ENCODE results near the gene CAMK1D.

The CAMK1D gene

GRCh38 chr10:12811826-12812225 lies 462.5 kb downstream of the CAMK1D start:
- H3K36me3 ChIP-seq (ENCODE audit: insufficient read depth, low read length) = no peaks in the 10 kb centered on the region
- no peaks in the 10 kb centered on the region for H3K4me1 ChIP-seq (ENCODE audit: insufficient read depth, low read length)
- no peaks in the 10 kb centered on the region for H4K20me1 ChIP-seq (ENCODE audit: insufficient read depth, low read length)
- H3K4me2 ChIP-seq (ENCODE audit: insufficient read depth, low read length) = no peak overlapping the region
- no peaks in the 10 kb centered on the region for H3K27me3 ChIP-seq (ENCODE audit: insufficient read depth, low read length, poor library complexity)
- no peak for ATAC-seq (ENCODE audit: insufficient read depth, low read depth)
- TF ChIP-seq EZH2 (IDR thresholded peaks at IDR 0.05; ENCODE audit: borderline replicate concordance, low read depth, low read length, severe bottlenecking) (no peak), CTCF (IDR thresholded peaks at IDR 0.05; ENCODE audit: borderline replicate concordance, extremely low read depth, low read length, poor library complexity, severe bottlenecking) (no peak)
- H3K9ac ChIP-seq (ENCODE audit: low read depth, low read length) = no peak overlapping the region
- DNase-seq = no peak
- H3K4me3 ChIP-seq (ENCODE audit: low read depth in 1 of 2, low read length in 2 of 2) = no peak overlapping the region
- no peaks in the 10 kb centered on the region for H3K79me2 ChIP-seq (ENCODE audit: insufficient read depth, low read length)
- H2AFZ ChIP-seq (ENCODE audit: low read depth, low read length) = no peak overlapping the region
- no peaks in the 10 kb centered on the region for H3K9me3 ChIP-seq (ENCODE audit: insufficient read depth, low read length, severe bottlenecking)
- no peak overlapping the region for H3K27ac ChIP-seq (ENCODE audit: low read length)

- H3K4me3 ChIP-seq (ENCODE audit: low read depth in 1 of 2, low read length in 2 of 2) = no peak overlapping the region
- TF ChIP-seq EZH2 (IDR thresholded peaks at IDR 0.05; ENCODE audit: borderline replicate concordance, low read depth, low read length, severe bottlenecking) (no peak), CTCF (IDR thresholded peaks at IDR 0.05; ENCODE audit: borderline replicate concordance, extremely low read depth, low read length, poor library complexity, severe bottlenecking) (no peak)
- H3K27ac ChIP-seq (ENCODE audit: low read length) = no peak overlapping the region
- no peak overlapping the region for H2AFZ ChIP-seq (ENCODE audit: low read depth, low read length)
- H4K20me1 ChIP-seq (ENCODE audit: insufficient read depth, low read length) = no peaks in the 10 kb centered on the region
- H3K4me1 ChIP-seq (ENCODE audit: insufficient read depth, low read length) = no peaks in the 10 kb centered on the region
- DNase-seq (no peak), ATAC-seq (ENCODE audit: insufficient read depth, low read depth) (no peak)
- H3K36me3 ChIP-seq (ENCODE audit: insufficient read depth, low read length) = no peaks in the 10 kb centered on the region
- H3K9ac ChIP-seq (ENCODE audit: low read depth, low read length) = no peak overlapping the region
- H3K4me2 ChIP-seq (ENCODE audit: insufficient read depth, low read length) = no peak overlapping the region
- no peaks in the 10 kb centered on the region for H3K9me3 ChIP-seq (ENCODE audit: insufficient read depth, low read length, severe bottlenecking)
- no peaks in the 10 kb centered on the region for H3K79me2 ChIP-seq (ENCODE audit: insufficient read depth, low read length)
- H3K27me3 ChIP-seq (ENCODE audit: insufficient read depth, low read length, poor library complexity) = no peaks in the 10 kb centered on the region
Measured at GRCh38 chr10:12812571-12812970, 463.2 kb downstream of the CAMK1D start.

- H3K79me2 ChIP-seq (ENCODE audit: insufficient read depth, low read length) = no peaks in the 10 kb centered on the region
- H3K4me3 ChIP-seq (ENCODE audit: low read depth in 1 of 2, low read length in 2 of 2) = no peak overlapping the region
- H3K36me3 ChIP-seq (ENCODE audit: insufficient read depth, low read length) = no peaks in the 10 kb centered on the region
- H3K27me3 ChIP-seq (ENCODE audit: insufficient read depth, low read length, poor library complexity) = no peaks in the 10 kb centered on the region
- no peak for TF ChIP-seq EZH2 (IDR thresholded peaks at IDR 0.05; ENCODE audit: borderline replicate concordance, low read depth, low read length, severe bottlenecking)
- TF ChIP-seq CTCF (IDR thresholded peaks at IDR 0.05; ENCODE audit: borderline replicate concordance, extremely low read depth, low read length, poor library complexity, severe bottlenecking) = no peak
- H3K4me2 ChIP-seq (ENCODE audit: insufficient read depth, low read length) = no peak overlapping the region
- no peak overlapping the region for H2AFZ ChIP-seq (ENCODE audit: low read depth, low read length)
- no peak for DNase-seq
- H3K4me1 ChIP-seq (ENCODE audit: insufficient read depth, low read length) = no peaks in the 10 kb centered on the region
- ATAC-seq (ENCODE audit: insufficient read depth, low read depth) = no peak
- H3K27ac ChIP-seq (ENCODE audit: low read length) = no peak overlapping the region
- no peaks in the 10 kb centered on the region for H4K20me1 ChIP-seq (ENCODE audit: insufficient read depth, low read length)
- H3K9me3 ChIP-seq (ENCODE audit: insufficient read depth, low read length, severe bottlenecking) = no peaks in the 10 kb centered on the region
- no peak overlapping the region for H3K9ac ChIP-seq (ENCODE audit: low read depth, low read length)
Measured at GRCh38 chr10:12814166-12814565, 464.8 kb downstream of the CAMK1D start.

- Histone ChIP-seq H3K4me2 (ENCODE audit: insufficient read depth, low read length) (no peak overlapping the region), H3K36me3 (ENCODE audit: insufficient read depth, low read length) (no peaks in the 10 kb centered on the region), H4K20me1 (ENCODE audit: insufficient read depth, low read length) (no peaks in the 10 kb centered on the region), H3K4me1 (ENCODE audit: insufficient read depth, low read length) (no peaks in the 10 kb centered on the region), H3K79me2 (ENCODE audit: insufficient read depth, low read length) (no peaks in the 10 kb centered on the region), H3K27me3 (ENCODE audit: insufficient read depth, low read length, poor library complexity) (no peaks in the 10 kb centered on the region), H2AFZ (ENCODE audit: low read depth, low read length) (no peak overlapping the region), H3K27ac (ENCODE audit: low read length) (no peak overlapping the region), H3K4me3 (ENCODE audit: low read depth in 1 of 2, low read length in 2 of 2) (no peak overlapping the region), H3K9ac (ENCODE audit: low read depth, low read length) (no peak overlapping the region), H3K9me3 (ENCODE audit: insufficient read depth, low read length, severe bottlenecking) (no peaks in the 10 kb centered on the region)
- TF ChIP-seq EZH2 (IDR thresholded peaks at IDR 0.05; ENCODE audit: borderline replicate concordance, low read depth, low read length, severe bottlenecking) (no peak), CTCF (IDR thresholded peaks at IDR 0.05; ENCODE audit: borderline replicate concordance, extremely low read depth, low read length, poor library complexity, severe bottlenecking) (no peak)
- ATAC-seq (ENCODE audit: insufficient read depth, low read depth) = no peak
- no peak for DNase-seq
Measured at GRCh38 chr10:12819071-12819470, 469.7 kb downstream of the CAMK1D start.

Data from DND-41 (cell line).